Suppressor macrophage treated with lipopolysaccharide for 1 hour (primary cell): ENCODE measurements around the gene ATP1A3.
"Not testable (repeated sequence)": the region's sequence is repeated elsewhere in the genome, so short reads cannot be mapped to it uniquely, and the experiment has no call there.

Experiments
- DNase-seq, 3 donors: peaks; one replicate each; pipeline ENCODE4 v3.0.0-alpha.2; 2020 to 2022

Gene ATP1A3

DNA sequence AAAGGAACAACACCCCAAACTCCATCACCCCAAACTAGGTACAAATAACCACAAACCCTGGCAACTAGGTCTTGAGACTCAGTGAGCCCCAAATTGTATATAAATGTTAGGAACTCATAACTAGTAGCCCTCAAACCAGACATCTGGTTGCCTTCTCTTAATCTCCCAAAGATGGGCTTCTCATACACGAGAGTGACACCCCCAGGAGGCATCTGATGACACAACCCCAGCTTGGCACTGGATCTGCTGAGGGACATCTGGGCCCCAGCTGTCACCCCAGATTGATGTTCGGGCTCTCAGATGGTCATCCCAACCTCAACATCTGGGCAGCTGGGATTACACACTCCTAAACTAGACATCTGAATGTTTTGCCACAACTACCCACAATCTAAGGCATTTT, 49.7 kb downstream of the ATP1A3 start:
- no peak for DNase-seq

DNA sequence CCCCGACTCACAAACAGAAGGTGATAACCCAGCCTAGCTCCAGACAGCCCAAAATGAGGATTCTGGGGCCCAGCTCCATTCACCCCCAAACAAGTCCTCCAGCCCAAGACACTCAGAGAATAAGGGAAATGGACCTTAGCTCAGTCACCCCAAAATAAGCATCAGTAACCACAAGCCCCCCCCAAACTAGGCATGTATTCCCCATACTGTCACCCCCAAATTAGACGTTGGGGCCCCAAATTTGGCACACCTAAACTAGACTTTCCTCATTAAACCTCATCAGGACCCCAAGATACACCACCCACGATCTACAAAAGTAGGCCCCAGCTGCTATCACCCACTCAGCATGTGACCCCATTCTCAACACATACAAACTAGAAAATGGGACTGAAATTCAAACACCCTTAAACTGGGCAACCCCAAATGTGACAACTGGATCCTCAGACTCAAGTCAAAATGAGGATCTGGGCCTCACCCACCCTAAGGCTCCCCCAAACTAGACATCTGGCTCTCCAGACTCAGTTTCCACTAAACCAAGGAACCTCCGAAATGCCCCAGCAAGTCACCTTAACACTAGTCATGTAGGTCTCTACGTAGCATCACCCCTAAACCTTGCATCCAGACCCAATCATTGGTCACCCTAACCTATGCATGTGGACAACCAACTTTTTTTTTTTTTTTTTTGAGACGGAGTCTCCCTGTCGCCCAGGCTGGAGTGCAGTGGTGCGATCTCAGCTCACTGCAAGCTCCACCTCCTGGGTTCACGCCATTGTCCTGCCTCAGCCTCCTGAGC, 52.4 kb downstream of the ATP1A3 start:
- no peak for DNase-seq

DNA sequence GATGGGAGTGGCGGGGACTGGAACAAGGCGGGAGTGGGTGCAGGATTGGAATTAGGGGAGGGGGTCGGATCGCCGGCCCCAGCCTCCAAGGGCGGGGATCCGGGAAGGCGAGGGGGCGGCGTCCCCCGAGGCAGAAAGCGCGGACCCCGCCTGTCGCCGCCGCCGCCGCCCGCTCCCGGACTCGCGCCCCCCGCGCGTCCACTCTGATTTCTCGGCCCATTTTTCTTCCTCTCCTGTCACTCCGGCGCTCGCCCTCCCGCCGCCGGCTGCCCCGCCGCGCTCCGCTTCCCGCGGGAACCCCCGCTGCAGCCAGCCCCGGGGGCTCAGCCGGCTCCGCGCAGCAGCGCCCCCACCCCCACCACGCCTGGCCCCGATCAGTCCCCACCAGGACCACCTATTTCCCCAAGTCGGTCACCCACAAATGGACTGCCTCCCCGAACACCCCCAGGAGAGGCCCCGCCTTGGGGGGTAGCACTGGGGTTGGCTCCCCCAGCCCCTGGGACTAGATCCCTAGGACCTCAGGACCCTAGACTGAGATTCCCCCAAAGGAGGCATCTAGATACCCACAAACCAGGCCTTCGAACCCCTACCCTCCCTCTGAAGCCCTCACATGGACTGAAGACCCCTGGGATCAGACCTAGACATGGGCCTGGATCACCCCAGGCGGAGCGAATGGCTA, 53.2 kb downstream of the ATP1A3 start:
- DNase-seq = no peak

DNA sequence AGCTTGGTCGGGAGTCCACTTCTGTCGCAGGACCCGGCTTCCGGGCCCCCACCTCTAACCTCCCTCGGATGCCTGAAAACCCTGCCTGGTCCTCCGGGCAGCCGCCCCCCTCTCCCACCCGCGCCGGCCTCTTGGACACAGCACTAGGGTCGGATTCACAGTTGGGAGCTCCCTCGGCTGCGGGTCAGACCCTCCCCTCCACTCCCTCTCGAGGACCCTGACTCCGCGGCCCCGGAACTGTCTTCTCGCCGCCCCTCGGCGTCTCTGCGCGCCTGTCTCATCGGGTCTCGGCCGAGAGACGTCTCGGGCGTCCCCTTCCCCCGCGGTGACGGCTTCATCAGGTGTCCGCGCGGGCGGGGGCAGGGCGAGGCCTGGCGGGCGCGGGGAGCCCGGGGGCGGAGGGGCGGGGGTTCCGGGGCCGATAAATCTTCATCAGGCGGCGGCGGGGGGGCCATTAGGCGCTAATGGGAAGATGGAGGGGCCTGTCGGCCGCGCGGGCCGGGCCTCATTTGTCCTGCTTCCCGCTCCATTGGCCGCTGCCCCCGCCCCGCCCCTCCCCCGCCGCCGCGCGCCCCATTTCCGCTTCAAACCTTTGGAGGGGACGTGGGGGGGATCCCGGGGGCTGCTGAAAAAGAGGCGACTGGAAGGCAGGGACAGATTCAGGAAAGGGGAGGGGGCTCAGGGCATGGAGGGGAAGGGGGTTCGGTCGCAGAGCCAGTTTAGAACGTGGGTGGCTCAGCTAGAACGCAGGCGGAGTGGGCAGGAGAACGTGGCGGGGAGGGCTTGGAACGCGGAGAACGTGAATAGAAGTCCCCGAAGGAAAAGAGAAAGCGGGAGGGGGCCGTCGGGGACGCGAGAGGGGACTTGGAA, 53.9 kb downstream of the ATP1A3 start:
- DNase-seq = peak in 2 of 3 donors; percentile 37 to 61

GRCh38 chr19:41939209-41939608, 54.8 kb downstream of the ATP1A3 start:
- DNase-seq = not testable (repeated sequence)

GRCh38 chr19:41937525-41938468, 56.2 kb downstream of the ATP1A3 start:
- DNase-seq = no peak

DNA sequence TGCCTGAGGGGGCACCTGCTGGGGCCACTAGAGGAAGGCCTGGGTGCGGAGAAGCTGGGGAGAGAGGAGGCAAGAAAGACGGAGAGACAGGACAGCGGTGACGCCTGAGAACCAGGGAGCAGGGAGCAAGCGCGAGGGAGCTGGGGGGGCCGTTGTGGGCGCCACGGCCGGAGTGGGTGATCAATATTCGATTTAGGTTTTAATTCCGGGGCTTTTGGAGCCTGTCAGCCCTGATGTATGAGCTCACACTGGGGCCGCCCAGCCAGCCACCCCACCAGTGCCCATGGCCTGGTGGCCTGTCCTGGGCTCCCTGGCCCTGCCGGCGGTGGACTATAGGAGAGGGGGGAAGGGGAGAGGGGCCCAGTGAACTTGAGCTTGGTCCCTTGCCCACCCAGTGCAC, 57.1 kb downstream of the ATP1A3 start:
- no peak for DNase-seq

GRCh38 chr19:41936416-41936850, 57.6 kb downstream of the ATP1A3 start:
- DNase-seq = no peak

DNA sequence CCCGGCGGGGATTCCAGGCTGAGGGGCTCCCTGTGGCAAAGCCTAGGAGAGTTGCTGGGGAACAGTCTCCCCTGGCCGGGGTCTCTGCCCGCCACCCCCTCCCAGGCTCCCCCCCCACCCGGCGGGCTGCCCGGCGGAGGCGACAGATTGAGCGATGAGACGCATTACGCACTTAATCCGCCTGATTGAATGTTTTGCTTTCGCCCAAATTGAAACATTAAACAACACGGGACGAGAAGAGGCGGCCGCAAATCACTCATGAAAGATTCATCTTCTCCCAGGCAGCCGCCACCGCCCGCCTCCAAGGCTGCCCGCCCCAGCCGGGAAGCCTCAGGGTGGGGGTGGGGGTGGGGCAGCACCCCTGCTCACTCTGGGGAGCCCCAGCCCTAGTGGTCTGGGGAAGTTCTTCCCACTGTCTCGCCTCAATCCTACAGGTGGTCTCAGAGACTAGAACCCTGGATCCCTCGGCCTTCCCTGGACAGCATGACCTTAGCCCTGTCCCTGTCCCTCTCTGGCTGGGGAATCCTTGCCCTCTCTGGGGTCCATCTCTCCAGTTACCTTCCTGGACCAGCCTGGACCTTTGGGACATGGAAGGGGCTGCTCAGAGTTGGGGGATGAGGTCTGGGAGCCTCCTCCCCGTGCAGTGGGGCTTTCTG, 58.1 kb downstream of the ATP1A3 start:
- DNase-seq = no peak

GRCh38 chr19:41934849-41935374, 59.1 kb downstream of the ATP1A3 start:
- peak; percentile 82 to 92 (median 90) for DNase-seq

GRCh38 chr19:41933693-41934426, 60.2 kb downstream of the ATP1A3 start:
- peak; percentile 30 to 35 (median 35) for DNase-seq

DNA sequence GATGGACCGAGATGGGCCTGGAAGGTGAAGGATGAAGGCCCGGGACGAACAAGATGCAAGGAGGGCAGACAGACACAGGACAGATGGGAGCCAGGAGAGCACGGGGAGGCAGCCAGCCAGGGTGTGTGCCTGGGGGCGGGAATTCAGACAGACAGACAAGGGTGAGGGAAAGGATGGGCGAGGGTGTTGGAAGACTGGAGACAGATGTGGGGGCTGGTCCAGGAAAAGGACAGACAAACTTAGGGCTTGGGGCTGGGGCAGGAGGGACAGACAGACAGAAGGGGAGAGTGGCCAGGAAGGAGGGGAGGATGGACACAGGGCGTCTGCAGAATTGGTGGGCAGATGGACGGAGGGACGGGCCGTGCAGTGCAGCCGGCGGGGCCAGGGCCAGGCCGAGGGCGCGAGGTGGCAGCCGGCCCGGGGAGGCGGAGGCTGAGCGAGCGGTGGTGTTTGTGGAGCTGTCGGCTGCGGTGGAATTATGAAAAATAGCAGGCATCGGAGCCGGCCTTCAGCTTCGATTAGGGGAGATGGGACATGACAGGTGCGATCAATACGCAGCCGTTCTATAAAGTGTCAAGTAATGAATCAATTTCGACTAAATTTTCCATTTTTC, 61.2 kb downstream of the ATP1A3 start:
- no peak for DNase-seq

- no peak for DNase-seq
Measured at GRCh38 chr19:41932259-41932719, 61.7 kb downstream of the ATP1A3 start.

DNA sequence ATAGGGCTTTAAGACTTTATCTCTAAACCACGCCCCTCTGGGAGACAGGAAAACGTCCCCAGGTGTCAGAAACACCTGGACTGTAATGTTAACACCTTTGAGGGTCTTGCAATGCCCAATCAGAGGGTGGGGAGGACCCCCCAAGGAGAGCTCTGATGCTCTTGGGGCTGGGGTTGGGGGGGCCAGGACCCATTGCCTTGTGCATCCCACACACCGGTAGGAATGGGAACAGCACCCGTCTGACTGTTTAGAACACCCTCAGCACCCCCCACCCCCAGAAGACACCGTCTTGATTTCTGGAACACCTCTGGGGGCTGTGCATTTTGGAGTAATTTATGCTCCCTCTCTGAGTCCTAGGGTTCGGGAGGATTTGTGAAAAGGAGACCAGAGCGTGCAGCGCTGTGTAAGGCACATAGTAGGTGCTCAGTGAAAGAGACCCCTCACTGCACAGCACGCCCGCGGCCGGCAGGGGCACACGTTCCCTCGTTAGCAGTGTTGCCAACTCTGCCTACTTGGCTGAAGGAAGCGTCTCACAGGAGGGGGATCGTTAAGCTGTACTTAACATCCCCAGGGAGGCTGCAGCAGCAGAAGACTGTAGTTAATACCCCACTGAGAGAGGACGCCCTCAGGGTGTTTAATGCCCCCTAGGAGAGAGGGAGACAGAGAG, 63.0 kb downstream of the ATP1A3 start:
- peak in 1 of 3 donors; percentile 38 for DNase-seq

GRCh38 chr19:41930322-41930722, 63.7 kb downstream of the ATP1A3 start:
- DNase-seq = no peak

DNA sequence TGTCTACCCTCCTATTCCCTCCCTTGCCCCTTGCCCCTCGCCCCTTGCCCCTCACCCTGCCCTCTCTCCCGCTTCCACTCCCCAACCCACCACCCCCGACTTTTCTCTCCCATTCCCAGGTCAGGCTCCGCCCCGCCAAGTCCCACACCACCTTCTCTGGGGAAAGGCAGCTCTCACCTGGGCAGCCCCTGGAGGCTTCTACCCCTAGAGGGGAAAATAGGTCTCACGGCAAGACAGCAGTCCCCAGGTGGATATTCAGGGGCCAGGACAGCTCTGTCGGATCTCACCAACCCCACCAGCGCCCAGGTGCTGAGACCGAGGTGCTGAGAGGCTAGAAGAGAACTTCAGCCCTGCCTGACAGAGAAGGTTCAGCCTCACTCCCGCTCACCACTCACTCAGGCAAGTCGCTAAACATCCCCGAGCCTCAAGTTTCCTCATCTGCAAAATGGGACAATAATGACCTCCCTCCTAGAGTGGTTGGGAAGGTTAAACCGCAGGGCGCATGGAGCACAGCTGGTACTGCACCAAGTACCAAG, 64.4 kb downstream of the ATP1A3 start:
- DNase-seq = no peak

- no peak for DNase-seq
Measured at GRCh38 chr19:41928754-41929535, 65.1 kb downstream of the ATP1A3 start.

DNA sequence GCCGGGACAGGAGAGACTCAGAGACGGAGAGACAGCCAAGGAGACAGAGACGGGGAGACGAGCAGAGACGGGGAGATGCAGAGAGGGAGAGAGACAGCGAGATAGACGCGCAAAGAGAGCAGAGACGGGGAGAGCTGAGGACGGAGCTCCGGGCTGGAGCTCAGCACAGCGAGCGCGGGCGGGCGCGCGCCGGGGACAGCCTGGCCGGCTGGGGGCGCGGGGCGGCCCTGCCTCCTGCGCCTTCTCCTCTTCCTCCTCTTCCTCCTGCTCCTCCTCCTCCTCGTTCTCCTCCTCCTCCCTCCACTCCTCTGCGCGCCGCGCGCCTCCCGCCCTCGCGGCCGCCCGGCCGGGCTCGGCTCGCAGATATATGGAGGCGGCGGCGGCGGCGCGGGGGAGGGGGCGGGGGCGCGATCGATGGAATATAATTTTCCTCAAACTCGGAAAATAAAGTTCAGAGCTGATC, 65.8 kb downstream of the ATP1A3 start, which contains the start of gene ERFL:
Gene ERFL (minus strand): TSS at position 229 of the 463 bp plus-strand sequence. CDS start 15,530 bp downstream, outside the sequence.
- DNase-seq = peak in 1 of 3 donors; percentile 57
